ENCODE measurements around the gene OR1B1. TPM values are rescaled to one million over a fixed set of nuclear protein-coding genes. Genes with fewer than 3 reads are reported as not detected.

The OR1B1 gene
- total RNA-seq, 2 donors from 2014 or later = not detected

Other genes starting within 250 kb of the OR1B1 start
- not detected for gene OR1J1, start 179.7 kb downstream of the OR1B1 start, total RNA-seq
- not detected for gene OR1J2, start 146.8 kb downstream of the OR1B1 start, total RNA-seq
- gene OR1J4, start 138.5 kb downstream of the OR1B1 start, total RNA-seq = not detected
- not detected for gene OR1N1, start 130.3 kb downstream of the OR1B1 start, total RNA-seq
- not detected for gene OR1N2, start 104.5 kb downstream of the OR1B1 start, total RNA-seq
- under 1 TPM in 1 of 2 donors, not detected in 1; 0.45 TPM for gene OR1L8, start 74.2 kb downstream of the OR1B1 start, total RNA-seq
- not detected for gene OR1Q1, start 42.9 kb downstream of the OR1B1 start, total RNA-seq
- not detected for gene OR1L1, start 4.1 kb upstream of the OR1B1 start, total RNA-seq
- not detected for gene OR1L3, start 17.5 kb upstream of the OR1B1 start, total RNA-seq
- not detected for gene OR1L4, start 66.4 kb upstream of the OR1B1 start, total RNA-seq
- gene OR1L6, start 84.7 kb upstream of the OR1B1 start, total RNA-seq = not detected
- gene OR5C1, start 131.3 kb upstream of the OR1B1 start, total RNA-seq = not detected
- gene OR1K1, start 142.5 kb upstream of the OR1B1 start, total RNA-seq = not detected
- 10 to 100 TPM; 22.2 to 23.2 TPM for gene PDCL, start 171.0 kb upstream of the OR1B1 start, total RNA-seq
- 10 to 100 TPM; 45.0 to 57.3 TPM for gene RC3H2, start 247.7 kb upstream of the OR1B1 start, total RNA-seq